Stomach (tissue), 9 donors: ENCODE measurements around the gene NR6A1. TPM values are rescaled to one million over a fixed set of nuclear protein-coding genes. Genes with fewer than 3 reads are reported as not detected.

Experiments
- DNase-seq, 2 donors: peaks; one replicate each; pipeline versions ENCODE4 v3.0.0 to v3.0.0-alpha.2; 2013 to 2019
- H3K27ac ChIP-seq, 5 donors: fragments of 200-600 bp in 4 of 5; sonication (generic) in 4 of 5; one replicate each; pipeline ENCODE4 v1.5.1; 2013 to 2019; ENCODE audit warnings: mild to moderate bottlenecking in 1 of 5, moderate library complexity in 1 of 5
- H3K27me3 ChIP-seq, 3 donors: fragments of 200-600 bp; sonication (generic); one replicate each; pipeline ENCODE4 v1.5.1; 2017 to 2019; ENCODE audit warnings: mixed run types in 1 of 3
- H3K36me3 ChIP-seq, 4 donors: fragments of 200-600 bp; sonication (generic); 1 replicate in 3 of 4; 2 replicates in 1 of 4; pipeline ENCODE4 v1.5.1; 2016 to 2019
- H3K4me1 ChIP-seq, 4 donors: fragments of 200-600 bp; sonication (generic); one replicate each; pipeline ENCODE4 v1.5.1; 2016 to 2019
- H3K4me3 ChIP-seq, 4 donors: fragments of 200-600 bp; sonication (generic) in 3 of 4; one replicate each; pipeline ENCODE4 v1.5.1; 2016 to 2019; ENCODE audit warnings: mild to moderate bottlenecking in 1 of 4
- H3K9me3 ChIP-seq, 4 donors: fragments of 200-600 bp; sonication (generic); one replicate each; pipeline ENCODE4 v1.5.1; 2016 to 2019
- EP300 ChIP-seq: sonication (generic); formaldehyde crosslinking; IDR thresholded peaks from one replicate; pipeline ENCODE4 v1.6.1; 2017; ENCODE audit warnings: antibody characterized with exemption
- POLR2A ChIP-seq, 4 donors: fragments of 450-650 bp; IDR thresholded peaks; one replicate each; pipeline ENCODE4 v1.6.1; 2016; ENCODE audit warnings: antibody characterized with exemption in 4 of 4, control low read depth in 2 of 4, mild to moderate bottlenecking in 1 of 4, moderate library complexity in 1 of 4
- POLR2AphosphoS5 ChIP-seq, 3 donors: sonication (generic); formaldehyde crosslinking; IDR thresholded peaks; one replicate each; pipeline ENCODE4 v1.6.1; 2016; ENCODE audit warnings: antibody characterized with exemption in 3 of 3
- WGBS, 5 donors: extraction: QIAGEN DNeasy Blood & Tissue Kit in 3 of 5; methylation state at CpG; one replicate each; pipeline versions ENCODE4 v1.1.5 to v1.1.7; 2013 to 2018; 5-methylcytosine and 5-hydroxymethylcytosine counted together
- intact Hi-C: fragments of 100-400 bp; cut with DNase I; formaldehyde crosslinking; loops from one replicate; pipeline ENCODE4 v1.15.1; 2023; ENCODE audit warnings: low total_unique reads
- polyA plus RNA-seq, 3 donors: library from polyadenylated mRNA; stranded (reverse); fragments of 200-250 nt; gene quantifications; one replicate each; pipeline ENCODE4 v1.2.3, GENCODE V29; 2013
- total RNA-seq, 5 donors: library from RNA; depleted of rRNA; stranded (reverse); fragments of >200 nt; gene quantifications; one replicate each; pipeline versions ENCODE4 v1.1.0 to v1.2.3, GENCODE V29; 2014 to 2016
- TF ChIP-seq, protein P1 (sequence below), 7 experiments: fragments of 450-650 bp in 4 of 7; fragments of 200-600 bp in 3 of 7; sonication (generic) in 3 of 7; IDR thresholded peaks; one replicate each; pipeline ENCODE4 v1.5.1; 2016 to 2019; ENCODE audit warnings: antibody characterized with exemption in 7 of 7, control low read depth in 2 of 7, mild to moderate bottlenecking in 1 of 7
- donor health status: healthy with polysubstance abuse.
- donor health status: Bipolar disorder and iron deficiency.
- donor health status: healthy.

NR6A1 gene
- total and polyA plus RNA-seq, 8 donors, result 0.15 to 3.2 (median 1.5) TPM; not detected in 1

DNA sequence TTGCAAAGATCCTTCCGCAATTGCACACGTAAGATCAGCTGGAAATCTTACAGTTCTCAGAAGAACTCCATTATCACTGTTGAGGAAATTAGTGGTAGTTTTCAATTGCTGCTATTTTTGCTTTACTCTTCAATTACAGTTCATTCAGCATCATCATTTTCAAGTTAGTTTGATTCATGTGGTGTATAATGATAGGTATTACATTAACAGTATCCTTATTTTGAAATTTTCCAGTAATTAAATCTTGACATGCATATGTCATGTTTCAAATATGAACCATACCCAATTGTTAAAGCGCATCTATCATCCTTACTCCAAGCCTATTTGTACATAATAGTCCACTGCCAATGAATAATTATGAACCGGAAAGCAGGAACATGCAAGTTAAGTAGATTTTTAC lies 60.3 kb downstream of the NR6A1 start:
- Histone ChIP-seq H3K4me3 (no peak overlapping the region), H3K9me3 (no peaks in the 10 kb centered on the region), H3K4me1 (peaks cover 0 to 7% (median 0%) of the 10 kb centered on the region in 4 donors), H3K27me3 (no peaks in the 10 kb centered on the region), H3K36me3 (no peaks in the 10 kb centered on the region), H3K27ac (no peak overlapping the region)
- 87 to 93% (median 89%) methylated on average over 4 of the region's 4 CpGs for WGBS, 5 donors
- TF ChIP-seq POLR2A (IDR thresholded peaks at IDR 0.05) (no peak), POLR2AphosphoS5 (IDR thresholded peaks at IDR 0.05) (no peak), EP300 (no peak)
- TF ChIP-seq, protein P1, sequence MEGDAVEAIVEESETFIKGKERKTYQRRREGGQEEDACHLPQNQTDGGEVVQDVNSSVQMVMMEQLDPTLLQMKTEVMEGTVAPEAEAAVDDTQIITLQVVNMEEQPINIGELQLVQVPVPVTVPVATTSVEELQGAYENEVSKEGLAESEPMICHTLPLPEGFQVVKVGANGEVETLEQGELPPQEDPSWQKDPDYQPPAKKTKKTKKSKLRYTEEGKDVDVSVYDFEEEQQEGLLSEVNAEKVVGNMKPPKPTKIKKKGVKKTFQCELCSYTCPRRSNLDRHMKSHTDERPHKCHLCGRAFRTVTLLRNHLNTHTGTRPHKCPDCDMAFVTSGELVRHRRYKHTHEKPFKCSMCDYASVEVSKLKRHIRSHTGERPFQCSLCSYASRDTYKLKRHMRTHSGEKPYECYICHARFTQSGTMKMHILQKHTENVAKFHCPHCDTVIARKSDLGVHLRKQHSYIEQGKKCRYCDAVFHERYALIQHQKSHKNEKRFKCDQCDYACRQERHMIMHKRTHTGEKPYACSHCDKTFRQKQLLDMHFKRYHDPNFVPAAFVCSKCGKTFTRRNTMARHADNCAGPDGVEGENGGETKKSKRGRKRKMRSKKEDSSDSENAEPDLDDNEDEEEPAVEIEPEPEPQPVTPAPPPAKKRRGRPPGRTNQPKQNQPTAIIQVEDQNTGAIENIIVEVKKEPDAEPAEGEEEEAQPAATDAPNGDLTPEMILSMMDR (IDR thresholded peaks at IDR 0.05), result no peak
- intact Hi-C loops, result no loop called here
- DNase-seq, result no peak

DNA sequence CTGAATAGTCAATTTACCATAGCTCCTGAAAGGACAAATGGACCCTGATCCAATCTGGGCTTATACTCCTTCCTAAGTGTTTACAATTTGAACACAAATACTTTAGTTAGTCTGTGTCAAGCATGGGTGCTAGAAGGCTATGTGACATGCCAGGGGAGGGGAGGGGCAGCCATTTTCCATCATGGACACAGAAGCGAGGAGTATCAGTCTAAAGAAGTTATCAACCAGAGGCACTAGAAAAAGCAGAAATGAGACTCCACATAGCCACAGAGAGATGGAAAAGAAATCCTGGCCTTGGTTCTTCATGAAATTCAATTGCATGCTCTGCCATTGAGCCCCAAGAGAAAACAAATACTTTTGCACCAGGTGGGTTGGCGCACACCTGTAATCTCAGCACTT lies 61.8 kb downstream of the NR6A1 start:
- DNase-seq, result no peak
- H3K27ac ChIP-seq, result no peak overlapping the region
- 92 to 100% (median 96%) methylated on average over 2 of the region's 2 CpGs for WGBS, 5 donors
- intact Hi-C loops, result loop anchor here (5.0 kb wide), 1 partner anchor 92 kb away; no protein-coding TSS in a partner anchor
- peaks cover 0 to 7% (median 0%) of the 10 kb centered on the region in 4 donors for H3K4me1 ChIP-seq
- H3K36me3 ChIP-seq, result no peaks in the 10 kb centered on the region
- no peaks in the 10 kb centered on the region for H3K9me3 ChIP-seq
- H3K27me3 ChIP-seq, result no peaks in the 10 kb centered on the region
- TF ChIP-seq, protein P1 (IDR thresholded peaks at IDR 0.05), result no peak
- TF ChIP-seq POLR2AphosphoS5 (IDR thresholded peaks at IDR 0.05), result no peak
- no peak for TF ChIP-seq EP300
- TF ChIP-seq POLR2A (IDR thresholded peaks at IDR 0.05), result no peak
- H3K4me3 ChIP-seq, result no peak overlapping the region

DNA sequence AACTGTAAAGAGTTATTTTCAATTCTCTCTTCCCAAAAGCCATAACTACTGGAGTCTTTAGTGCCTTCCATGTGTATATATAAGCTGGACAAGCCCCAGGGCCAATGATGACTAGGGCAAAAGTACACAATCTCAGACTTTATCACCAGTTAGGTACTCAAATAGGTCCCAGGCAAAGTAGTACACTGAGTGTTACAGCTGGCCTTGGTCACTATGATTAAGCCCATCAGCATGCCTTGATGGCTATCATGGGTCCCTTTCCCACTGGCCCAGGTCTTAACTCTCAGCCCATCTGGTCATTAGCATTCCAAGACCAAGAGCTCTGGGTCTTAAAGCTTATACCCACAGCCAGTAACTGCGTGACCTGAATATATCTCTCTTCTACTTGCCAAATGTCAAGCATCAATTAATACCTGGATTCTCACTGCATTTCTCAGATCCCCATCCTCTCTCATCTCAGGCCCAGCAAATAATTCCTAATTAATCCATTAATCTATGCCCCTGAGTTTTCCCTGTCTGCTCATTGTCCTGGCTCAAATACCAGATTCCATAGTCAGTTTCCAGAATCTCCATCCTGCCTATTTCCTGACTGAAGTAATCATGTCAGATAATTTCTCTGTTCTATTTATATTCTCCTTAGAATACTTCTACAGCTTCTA lies 62.3 kb downstream of the NR6A1 start:
- no peaks in the 10 kb centered on the region for H3K27me3 ChIP-seq
- intact Hi-C loops, result loop anchor here (5.0 kb wide), 1 partner anchor 91 kb away; no protein-coding TSS in a partner anchor
- no peaks in the 10 kb centered on the region for H3K36me3 ChIP-seq
- no peak for TF ChIP-seq POLR2A (IDR thresholded peaks at IDR 0.05)
- TF ChIP-seq POLR2AphosphoS5 (IDR thresholded peaks at IDR 0.05), result no peak
- TF ChIP-seq EP300, result no peak
- TF ChIP-seq, protein P1 (IDR thresholded peaks at IDR 0.05), result no peak
- no peak overlapping the region for H3K27ac ChIP-seq
- peaks cover 0 to 7% (median 0%) of the 10 kb centered on the region in 4 donors for H3K4me1 ChIP-seq
- H3K4me3 ChIP-seq, result no peak overlapping the region
- 93 to 100% (median 96%) methylated on average over 1 of the region's 1 CpG for WGBS, 5 donors
- DNase-seq, result no peak
- no peaks in the 10 kb centered on the region for H3K9me3 ChIP-seq

DNA sequence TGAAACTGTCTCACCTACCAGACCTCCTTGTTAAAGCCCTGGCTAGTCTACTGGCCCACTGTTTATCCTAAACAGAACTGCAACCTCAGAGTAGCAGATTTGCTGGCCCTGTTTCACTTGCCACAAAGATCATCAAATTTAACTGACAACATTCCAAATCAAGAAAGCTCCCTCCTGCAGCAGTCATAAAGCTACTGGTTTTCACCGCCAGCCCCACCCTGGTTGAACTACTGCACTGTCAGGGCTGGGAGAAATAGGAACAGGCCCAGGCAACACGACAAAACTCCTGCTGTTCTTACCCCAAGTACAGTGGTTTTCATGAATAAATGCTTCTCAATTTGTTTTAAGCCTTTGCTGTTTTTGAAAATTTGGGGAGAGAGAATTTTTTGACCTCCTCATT lies 63.0 kb downstream of the NR6A1 start:
- Histone ChIP-seq H3K9me3 (no peaks in the 10 kb centered on the region), H3K27ac (no peak overlapping the region), H3K27me3 (no peaks in the 10 kb centered on the region), H3K36me3 (no peaks in the 10 kb centered on the region), H3K4me1 (peaks cover 0 to 7% (median 0%) of the 10 kb centered on the region in 4 donors), H3K4me3 (no peak overlapping the region)
- TF ChIP-seq POLR2A (IDR thresholded peaks at IDR 0.05), result no peak
- no peak for TF ChIP-seq POLR2AphosphoS5 (IDR thresholded peaks at IDR 0.05)
- TF ChIP-seq, protein P1 (IDR thresholded peaks at IDR 0.05), result no peak
- no peak for TF ChIP-seq EP300
- no peak for DNase-seq
- intact Hi-C loops, result loop anchor here (5.0 kb wide), 1 partner anchor 91 kb away; no protein-coding TSS in a partner anchor
- WGBS, 5 donors, result 63 to 91% (median 82%) methylated on average over 2 of the region's 2 CpGs
